GM23338 (cell line): ENCODE data around the gene TICAM2.

Experiments
- JUNB ChIP-seq: IDR thresholded peaks from one replicate; pipeline ENCODE4 v1.6.1; 2016; ENCODE audit warnings: antibody characterized with exemption; ENCODE audit not compliant: unreplicated experiment
- TF ChIP-seq, protein P1 (sequence below), 2 experiments: fragments of 200-600 bp in 1 of 2; sonication (generic) in 1 of 2; conservative IDR thresholded peaks; 2 replicates each; pipeline versions ENCODE4 v1.5.1 to v1.6.1; 2016 to 2017; ENCODE audit warnings: antibody characterized with exemption in 2 of 2, low read depth in 2 of 2, mild to moderate bottlenecking in 2 of 2, moderate library complexity in 1 of 2

DNA sequence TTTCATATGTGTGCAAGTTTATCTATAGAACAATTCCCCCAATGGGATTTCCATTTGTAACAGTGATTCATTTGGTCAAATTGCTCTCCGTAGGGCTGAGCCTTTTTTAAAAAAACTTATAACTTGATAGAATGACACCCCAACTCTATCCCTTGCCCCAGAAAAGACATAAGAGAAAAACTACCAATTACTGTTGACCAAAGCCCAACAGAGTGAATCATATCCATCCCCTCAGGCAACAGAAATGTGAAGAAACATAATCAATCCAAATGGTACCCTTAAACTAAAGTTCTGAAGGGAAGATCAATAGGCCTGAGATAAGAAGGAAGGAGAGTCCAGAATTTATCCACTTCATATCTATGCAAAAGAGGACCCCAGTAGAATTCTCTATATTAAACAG lies 17.8 kb downstream of the TICAM2 start:
- TF ChIP-seq, protein P1, sequence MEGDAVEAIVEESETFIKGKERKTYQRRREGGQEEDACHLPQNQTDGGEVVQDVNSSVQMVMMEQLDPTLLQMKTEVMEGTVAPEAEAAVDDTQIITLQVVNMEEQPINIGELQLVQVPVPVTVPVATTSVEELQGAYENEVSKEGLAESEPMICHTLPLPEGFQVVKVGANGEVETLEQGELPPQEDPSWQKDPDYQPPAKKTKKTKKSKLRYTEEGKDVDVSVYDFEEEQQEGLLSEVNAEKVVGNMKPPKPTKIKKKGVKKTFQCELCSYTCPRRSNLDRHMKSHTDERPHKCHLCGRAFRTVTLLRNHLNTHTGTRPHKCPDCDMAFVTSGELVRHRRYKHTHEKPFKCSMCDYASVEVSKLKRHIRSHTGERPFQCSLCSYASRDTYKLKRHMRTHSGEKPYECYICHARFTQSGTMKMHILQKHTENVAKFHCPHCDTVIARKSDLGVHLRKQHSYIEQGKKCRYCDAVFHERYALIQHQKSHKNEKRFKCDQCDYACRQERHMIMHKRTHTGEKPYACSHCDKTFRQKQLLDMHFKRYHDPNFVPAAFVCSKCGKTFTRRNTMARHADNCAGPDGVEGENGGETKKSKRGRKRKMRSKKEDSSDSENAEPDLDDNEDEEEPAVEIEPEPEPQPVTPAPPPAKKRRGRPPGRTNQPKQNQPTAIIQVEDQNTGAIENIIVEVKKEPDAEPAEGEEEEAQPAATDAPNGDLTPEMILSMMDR (conservative IDR thresholded peaks at IDR 0.05; ENCODE audit: low read depth in 2 of 2): no peak
- no peak for TF ChIP-seq JUNB
